BJ (cell line): Measurements from ENCODE around the gene MYOM3. TPM values are rescaled to one million over a fixed set of nuclear protein-coding genes. Genes with fewer than 3 reads are reported as not detected.

Experiments
- CTCF ChIA-PET: fragments of 350-600 bp; formaldehyde crosslinking; extraction: SDS; loops from one replicate; lab custom pipeline; 2021; ENCODE audit warnings: antibody characterized with exemption, inconsistent platforms; lab: Yijun Ruan, JAX
- POLR2A ChIA-PET: fragments of 300-600 bp; sonication (Branson Sonifier 250); formaldehyde crosslinking; extraction: SDS; loops from one replicate; lab custom pipeline; 2021; ENCODE audit warnings: antibody characterized with exemption; lab: Charles Lee
- DNase-seq: peaks from one replicate; pipeline ENCODE4 v3.0.0-alpha.2; 2011; ENCODE audit warnings: low read depth
- H3K27me3 ChIP-seq: 2 replicates; pipeline ENCODE4 v1.6.0; 2011; ENCODE audit warnings: low read length; ENCODE audit not compliant: control insufficient read depth, insufficient read depth
- H3K36me3 ChIP-seq: 2 replicates; pipeline ENCODE4 v1.5.1; 2011; ENCODE audit warnings: low read length; ENCODE audit not compliant: control insufficient read depth, insufficient read depth
- H3K4me3 ChIP-seq: 2 replicates; pipeline ENCODE4 v1.5.1; 2011; ENCODE audit warnings: low read depth, mild to moderate bottlenecking, control low read depth, low read length
- CTCF ChIP-seq: IDR thresholded peaks from 2 replicates; pipeline ENCODE4 v1.5.1; 2011; ENCODE audit warnings: low read depth, mild to moderate bottlenecking, control low read depth, inconsistent platforms, low read length, moderate library complexity; ENCODE audit not compliant: insufficient read depth
- polyA plus RNA-seq: library from polyadenylated mRNA; depleted of rRNA; stranded (reverse); fragments of >200 nt; gene quantifications from 2 replicates; pipeline ENCODE4 v1.2.3, GENCODE V29; 2011

MYOM3 gene
- polyA plus RNA-seq, 1 experiment: not detected

- CTCF ChIA-PET: interaction anchor here (0.6 to 6.7 kb wide), 3 partner anchors 12 to 151 kb away, joined by 3 to 52 read pairs (median 3); no protein-coding TSS in a partner anchor
- TF ChIP-seq CTCF: no peak
- DNase-seq: no peak
- H3K4me3 ChIP-seq: no peak overlapping the region
- POLR2A ChIA-PET: no interaction called here
- H3K36me3 ChIP-seq: no peaks in the 10 kb centered on the region
- H3K27me3 ChIP-seq: peaks cover 10% of the 10 kb centered on the region
Measured at GRCh38 chr1:24082372-24082771, 29.6 kb downstream of the MYOM3 start.

DNA sequence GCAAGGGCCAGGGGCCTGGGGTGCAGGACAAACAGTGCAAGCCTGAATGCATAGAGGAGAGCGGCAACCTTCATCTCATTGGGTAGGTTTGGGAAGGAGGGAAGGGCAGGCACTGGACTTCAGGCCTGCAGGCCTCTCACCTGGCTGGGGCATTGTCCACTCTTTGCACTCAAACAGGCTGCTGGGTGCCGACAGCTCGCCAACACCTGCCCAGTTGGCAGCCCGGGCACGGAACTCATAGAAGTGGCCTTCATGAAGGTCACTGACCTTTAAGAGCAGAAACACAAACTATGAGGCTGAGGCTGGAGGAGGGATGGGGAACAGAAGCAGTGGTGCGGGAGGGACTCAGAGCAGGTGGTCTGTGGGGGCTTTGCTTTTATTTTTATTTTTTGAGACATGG lies 30.7 kb downstream of the MYOM3 start:
- H3K4me3 ChIP-seq: no peak overlapping the region
- POLR2A ChIA-PET: no interaction called here
- H3K27me3 ChIP-seq: peaks cover 7% of the 10 kb centered on the region
- no peak for TF ChIP-seq CTCF
- CTCF ChIA-PET: interaction anchor here (0.7 to 6.7 kb wide), 2 partner anchors 11 to 69 kb away, joined by 3 to 52 read pairs; no protein-coding TSS in a partner anchor
- no peak for DNase-seq
- H3K36me3 ChIP-seq: no peaks in the 10 kb centered on the region

GRCh38 chr1:24080131-24080530 lies 31.8 kb downstream of the MYOM3 start:
- peaks cover 5% of the 10 kb centered on the region for H3K27me3 ChIP-seq
- POLR2A ChIA-PET: no interaction called here
- TF ChIP-seq CTCF: no peak
- H3K36me3 ChIP-seq: no peaks in the 10 kb centered on the region
- CTCF ChIA-PET: interaction anchor here (1.3 to 6.7 kb wide), 2 partner anchors 9 to 312 kb away, joined by 3 to 52 read pairs; no protein-coding TSS in a partner anchor
- DNase-seq: no peak
- H3K4me3 ChIP-seq: no peak overlapping the region

DNA sequence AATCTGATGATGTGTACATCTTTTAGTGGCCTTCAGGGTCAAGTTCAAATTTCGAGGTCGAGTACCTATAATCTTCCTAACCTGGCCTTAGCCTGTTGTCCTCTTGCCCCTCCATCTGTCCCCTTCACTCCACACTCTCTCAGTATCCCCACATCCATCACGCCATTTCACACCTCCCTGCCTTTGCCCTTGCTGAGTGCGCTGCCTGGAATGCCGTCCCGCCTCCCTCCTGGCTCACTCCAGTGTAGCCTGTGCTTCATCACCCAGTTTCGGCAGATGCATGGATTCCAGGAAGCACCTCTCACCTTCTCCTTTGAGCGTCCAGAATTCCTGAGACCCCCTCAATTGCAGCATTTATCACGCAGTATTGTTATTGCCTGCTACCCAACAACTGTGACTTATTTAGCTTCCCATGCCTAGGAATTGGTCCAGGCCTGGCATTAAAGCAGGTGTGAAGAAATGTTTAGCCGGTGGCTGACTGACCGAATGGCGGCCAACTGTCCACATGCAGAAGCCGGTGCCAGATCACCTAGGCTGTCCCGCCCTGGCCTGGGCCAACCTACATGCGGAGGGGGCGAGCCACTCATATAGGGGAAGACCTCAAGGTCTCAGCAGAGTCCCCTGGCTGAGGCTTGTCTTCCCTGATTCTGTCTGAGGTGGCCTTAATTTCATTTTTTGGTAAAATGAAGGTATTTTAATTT lies 34.5 kb downstream of the MYOM3 start:
- ChIA-PET CTCF (no interaction called here), POLR2A (no interaction called here)
- DNase-seq: no peak
- TF ChIP-seq CTCF: no peak
- peaks cover 4% of the 10 kb centered on the region for H3K27me3 ChIP-seq
- no peaks in the 10 kb centered on the region for H3K36me3 ChIP-seq
- H3K4me3 ChIP-seq: no peak overlapping the region

- no peak overlapping the region for H3K4me3 ChIP-seq
- no peaks in the 10 kb centered on the region for H3K36me3 ChIP-seq
- H3K27me3 ChIP-seq: no peaks in the 10 kb centered on the region; the same call in none of the 2 replicates
- CTCF ChIA-PET: no interaction called here
- POLR2A ChIA-PET: no interaction called here
- no peak for TF ChIP-seq CTCF
- DNase-seq: no peak
Measured at GRCh38 chr1:24075946-24076345, 36.0 kb downstream of the MYOM3 start.
